ENCODE measurements around the gene RNF217. TPM values are rescaled to one million over a fixed set of nuclear protein-coding genes. Genes with fewer than 3 reads are reported as not detected.

RNF217 gene
- total RNA-seq, 1 experiment from 2014 or later: 10.6 TPM

GRCh38 chr6:124996411-124996810, 34.2 kb downstream of the RNF217 start:
- no peak overlapping the region for H3K4me3 ChIP-seq
- no peaks in the 10 kb centered on the region for H3K27me3 ChIP-seq
- no peak for DNase-seq
- H3K9me3 ChIP-seq: no peaks in the 10 kb centered on the region
- no peaks in the 10 kb centered on the region for H3K36me3 ChIP-seq

GRCh38 chr6:124997196-124997875, 35.1 kb downstream of the RNF217 start:
- Histone ChIP-seq H3K4me3 (no peak overlapping the region), H3K36me3 (no peaks in the 10 kb centered on the region), H3K9me3 (no peaks in the 10 kb centered on the region), H3K27me3 (no peaks in the 10 kb centered on the region)
- no peak for DNase-seq

GRCh38 chr6:124999105-124999764, 37.0 kb downstream of the RNF217 start:
- no peak overlapping the region for H3K4me3 ChIP-seq
- peak; percentile 13 for DNase-seq
- H3K36me3 ChIP-seq: no peaks in the 10 kb centered on the region
- no peaks in the 10 kb centered on the region for H3K27me3 ChIP-seq
- H3K9me3 ChIP-seq: no peaks in the 10 kb centered on the region

GRCh38 chr6:125001684-125002405, 39.6 kb downstream of the RNF217 start:
- Histone ChIP-seq H3K36me3 (no peaks in the 10 kb centered on the region; the same call in 1 of the 2 replicates), H3K27me3 (no peaks in the 10 kb centered on the region), H3K9me3 (no peaks in the 10 kb centered on the region), H3K4me3 (peak overlapping the region; percentile 9)
- peak; percentile 8 for DNase-seq

GRCh38 chr6:125002406-125002741, 40.1 kb downstream of the RNF217 start:
- peak overlapping the region; percentile 9 for H3K4me3 ChIP-seq
- no peaks in the 10 kb centered on the region for H3K27me3 ChIP-seq
- no peak for DNase-seq
- no peaks in the 10 kb centered on the region for H3K9me3 ChIP-seq
- no peaks in the 10 kb centered on the region; the same call in 1 of the 2 replicates for H3K36me3 ChIP-seq

- Histone ChIP-seq H3K36me3 (no peaks in the 10 kb centered on the region; the same call in 1 of the 2 replicates), H3K4me3 (no peak overlapping the region), H3K27me3 (no peaks in the 10 kb centered on the region), H3K9me3 (no peaks in the 10 kb centered on the region)
- DNase-seq: no peak
These were observed 40.8 kb downstream of the RNF217 start for GRCh38 chr6:125003070-125003469.

- no peak overlapping the region for H3K4me3 ChIP-seq
- no peaks in the 10 kb centered on the region for H3K9me3 ChIP-seq
- no peaks in the 10 kb centered on the region; the same call in 1 of the 2 replicates for H3K36me3 ChIP-seq
- no peaks in the 10 kb centered on the region for H3K27me3 ChIP-seq
- peak; percentile 23 for DNase-seq
These were observed 42.0 kb downstream of the RNF217 start for GRCh38 chr6:125004198-125004597.

GRCh38 chr6:125004797-125005595, 42.8 kb downstream of the RNF217 start:
- Histone ChIP-seq H3K27me3 (no peaks in the 10 kb centered on the region), H3K9me3 (no peaks in the 10 kb centered on the region), H3K4me3 (no peak overlapping the region), H3K36me3 (no peaks in the 10 kb centered on the region; the same call in 1 of the 2 replicates)
- no peak for DNase-seq

- Histone ChIP-seq H3K9me3 (no peaks in the 10 kb centered on the region), H3K4me3 (no peak overlapping the region), H3K36me3 (no peaks in the 10 kb centered on the region; the same call in 1 of the 2 replicates), H3K27me3 (no peaks in the 10 kb centered on the region)
- no peak for DNase-seq
These were observed 46.0 kb downstream of the RNF217 start for GRCh38 chr6:125008261-125008703.

- no peak for DNase-seq
- Histone ChIP-seq H3K9me3 (no peaks in the 10 kb centered on the region), H3K27me3 (no peaks in the 10 kb centered on the region), H3K36me3 (no peaks in the 10 kb centered on the region; the same call in 1 of the 2 replicates), H3K4me3 (no peak overlapping the region)
These were observed 46.7 kb downstream of the RNF217 start for GRCh38 chr6:125008957-125009356.

- DNase-seq: no peak
- Histone ChIP-seq H3K27me3 (no peaks in the 10 kb centered on the region), H3K36me3 (no peaks in the 10 kb centered on the region; the same call in 1 of the 2 replicates)
These were observed 47.3 kb downstream of the RNF217 start for GRCh38 chr6:125009578-125009977.

GRCh38 chr6:125013938-125014660, 51.9 kb downstream of the RNF217 start:
- no peak for DNase-seq
- H3K27me3 ChIP-seq: no peaks in the 10 kb centered on the region
- no peaks in the 10 kb centered on the region for H3K9me3 ChIP-seq
- no peak overlapping the region for H3K4me3 ChIP-seq
- H3K36me3 ChIP-seq: no peaks in the 10 kb centered on the region

More at GRCh38 chr6:125009578-125009977, 47.3 kb downstream of the RNF217 start:
- Histone ChIP-seq H3K4me3 (no peak overlapping the region), H3K9me3 (no peaks in the 10 kb centered on the region)

GRCh38 chr6:125014661-125014957, 52.4 kb downstream of the RNF217 start:
- no peak for DNase-seq
- H3K27me3 ChIP-seq: no peaks in the 10 kb centered on the region
- H3K4me3 ChIP-seq: no peak overlapping the region
- no peaks in the 10 kb centered on the region for H3K36me3 ChIP-seq
- H3K9me3 ChIP-seq: no peaks in the 10 kb centered on the region

GRCh38 chr6:125015152-125015551, 52.9 kb downstream of the RNF217 start:
- Histone ChIP-seq H3K4me3 (no peak overlapping the region), H3K36me3 (no peaks in the 10 kb centered on the region), H3K27me3 (no peaks in the 10 kb centered on the region), H3K9me3 (no peaks in the 10 kb centered on the region)
- no peak for DNase-seq

GRCh38 chr6:125018136-125018535, 55.9 kb downstream of the RNF217 start:
- no peaks in the 10 kb centered on the region for H3K36me3 ChIP-seq
- H3K4me3 ChIP-seq: no peak overlapping the region
- H3K27me3 ChIP-seq: no peaks in the 10 kb centered on the region
- no peak for DNase-seq
- no peaks in the 10 kb centered on the region for H3K9me3 ChIP-seq

- H3K27me3 ChIP-seq: no peaks in the 10 kb centered on the region
- no peaks in the 10 kb centered on the region for H3K36me3 ChIP-seq
- no peak overlapping the region for H3K4me3 ChIP-seq
- DNase-seq: no peak
- H3K9me3 ChIP-seq: no peaks in the 10 kb centered on the region
These were observed 57.0 kb downstream of the RNF217 start for GRCh38 chr6:125019281-125019680.

All from MG63 (cell line).